Cerebellar nuclear complex (tissue), 1 donor: ENCODE results near the gene PPIF.

Source experiments
- DNase-seq, 2 experiments: peaks; one replicate each; lab custom pipeline; 2025; lab: John Stamatoyannopoulos, UW

Gene PPIF

DNA sequence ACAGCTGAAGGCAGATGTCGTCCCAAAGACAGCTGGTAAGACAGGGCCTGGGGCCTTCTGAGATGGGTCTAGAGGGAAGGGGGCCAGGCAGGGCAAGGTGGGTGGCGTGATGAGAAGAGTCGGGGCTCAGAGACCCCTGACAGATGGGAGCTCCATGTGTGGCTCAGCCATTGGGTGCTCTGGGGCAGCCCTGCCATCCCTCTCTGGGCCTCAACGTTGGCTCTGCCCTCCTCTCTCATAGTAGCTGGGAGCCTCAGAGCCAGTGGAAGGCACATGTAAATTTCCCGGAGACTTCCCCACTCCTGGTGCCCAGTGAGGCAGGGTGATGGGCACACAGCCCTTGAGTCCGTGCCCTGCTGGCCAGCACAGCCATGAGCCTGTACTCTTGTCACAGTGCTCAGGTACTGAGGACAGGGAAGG, 1.8 kb downstream of the PPIF start:
- DNase-seq: no peak

DNA sequence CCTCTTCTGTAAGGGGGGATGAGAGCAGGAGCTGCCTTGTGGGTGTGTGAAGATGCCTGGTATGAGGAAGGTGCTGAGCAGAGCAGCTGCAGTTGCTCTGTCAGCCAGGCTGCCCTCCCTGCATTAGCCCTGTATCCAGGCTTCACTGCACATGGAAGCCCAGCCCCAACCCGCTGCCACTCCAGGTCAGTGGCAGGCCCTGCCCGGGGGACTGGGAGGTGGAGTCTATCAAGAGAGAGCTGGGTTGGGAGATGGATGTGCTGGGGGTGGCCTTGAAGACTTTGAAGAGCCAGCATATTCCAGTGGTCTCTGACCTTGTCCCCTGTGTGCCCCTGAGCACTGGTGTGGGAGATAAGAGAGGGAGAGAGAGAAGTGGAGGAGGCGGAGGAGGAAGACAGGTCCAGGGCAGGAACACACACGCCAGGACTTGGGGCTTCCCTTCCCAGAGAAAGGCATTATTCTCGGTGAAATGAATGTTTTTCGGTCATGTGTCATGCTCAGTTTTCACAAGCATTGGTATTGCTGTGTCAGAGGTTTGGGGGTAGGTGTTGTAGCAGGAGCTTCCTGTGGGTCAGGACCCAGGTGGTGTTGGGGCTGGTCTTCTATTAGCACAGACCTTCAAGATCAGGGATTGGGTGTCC, 2.6 kb downstream of the PPIF start:
- no peak for DNase-seq

DNA sequence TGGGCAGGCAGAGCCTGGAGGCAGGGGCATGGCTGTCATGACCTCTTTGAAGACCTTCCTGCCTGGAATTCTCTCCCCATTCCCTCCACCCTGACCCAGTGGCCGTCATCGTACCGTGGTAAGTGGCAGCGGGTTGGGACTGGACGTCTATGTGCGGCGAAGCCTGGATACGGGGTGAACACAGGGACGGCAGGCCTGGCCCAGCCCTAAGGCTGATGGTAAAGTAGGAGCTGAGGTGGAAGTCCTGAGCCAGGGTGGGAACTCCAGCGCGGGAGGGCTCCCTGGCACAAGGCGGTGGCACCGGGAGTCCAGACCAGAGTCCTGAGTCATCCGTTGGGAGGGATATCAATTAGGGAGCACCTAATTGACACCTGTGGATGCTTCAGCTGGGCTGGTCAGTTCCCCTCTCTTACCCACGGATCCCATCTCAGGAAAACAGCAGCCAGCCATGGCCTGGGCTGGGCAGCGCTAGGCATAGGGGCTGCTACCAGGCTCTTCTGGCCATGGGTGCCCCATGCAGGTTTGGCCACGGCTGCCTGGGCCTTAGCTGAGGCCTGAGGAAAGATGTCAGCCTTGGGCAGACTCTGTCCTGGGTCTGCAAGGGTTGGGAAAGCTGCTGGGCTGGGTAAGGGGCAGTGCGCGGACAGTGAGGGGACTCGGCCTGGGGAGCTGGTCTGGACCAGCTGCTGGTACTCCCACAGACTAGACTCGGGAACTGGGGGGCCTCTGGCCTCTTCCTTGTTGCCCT, 3.3 kb downstream of the PPIF start:
- no peak for DNase-seq

DNA sequence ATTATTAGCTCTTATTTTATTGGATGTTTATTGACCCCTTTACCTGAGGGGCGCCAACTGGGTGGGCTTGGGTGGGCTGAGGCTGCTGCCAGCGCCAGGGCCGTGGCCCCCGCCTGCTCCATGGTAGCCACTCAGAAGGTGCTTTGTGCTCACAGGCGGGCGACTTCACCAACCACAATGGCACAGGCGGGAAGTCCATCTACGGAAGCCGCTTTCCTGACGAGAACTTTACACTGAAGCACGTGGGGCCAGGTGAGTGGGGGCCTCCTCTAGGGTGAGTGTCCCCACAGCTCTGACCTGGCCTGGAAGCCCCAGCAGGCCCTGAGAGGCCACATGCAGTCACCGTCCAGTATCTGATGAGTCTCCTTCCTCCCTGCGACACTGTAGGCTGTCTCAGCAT, 4.1 kb downstream of the PPIF start:
- no peak for DNase-seq

DNA sequence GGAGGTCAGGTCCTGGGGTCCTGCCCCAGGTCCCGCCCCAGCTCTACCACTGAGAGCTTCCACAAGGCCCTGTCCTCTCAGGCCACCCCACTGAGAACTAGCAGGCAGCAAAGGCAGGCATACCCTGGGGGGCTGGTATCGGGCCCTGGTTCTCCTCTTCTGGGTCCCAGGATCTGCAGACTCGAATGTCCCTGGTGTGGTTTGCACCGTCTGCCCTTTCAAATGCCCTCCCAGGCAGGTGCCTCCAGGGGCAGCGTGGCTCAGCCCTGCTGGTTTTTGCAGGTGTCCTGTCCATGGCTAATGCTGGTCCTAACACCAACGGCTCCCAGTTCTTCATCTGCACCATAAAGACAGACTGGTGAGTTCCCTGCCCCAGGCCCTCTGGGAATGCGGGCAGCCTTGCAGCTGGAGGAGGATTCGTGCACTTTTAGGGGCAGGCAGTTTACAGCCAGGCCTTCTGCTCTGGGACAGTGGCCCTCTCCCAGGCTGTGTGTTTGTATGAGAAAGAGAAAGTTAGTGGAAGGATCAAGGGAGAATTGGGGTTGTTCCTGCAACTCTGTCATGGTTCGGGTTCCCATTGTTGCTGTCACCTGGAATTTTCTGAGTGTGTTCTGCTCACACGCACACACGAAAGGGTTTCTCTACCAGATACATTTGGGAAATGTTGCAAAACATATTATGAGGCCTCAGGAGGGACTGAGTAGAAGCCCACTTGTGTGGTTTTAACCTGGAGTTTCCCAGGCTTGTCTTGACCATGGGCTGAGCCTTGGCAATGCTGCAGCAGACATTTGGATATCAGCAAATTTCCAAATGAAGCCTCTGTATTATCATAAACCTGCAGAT, 5.0 kb downstream of the PPIF start:
- DNase-seq: no peak

DNA sequence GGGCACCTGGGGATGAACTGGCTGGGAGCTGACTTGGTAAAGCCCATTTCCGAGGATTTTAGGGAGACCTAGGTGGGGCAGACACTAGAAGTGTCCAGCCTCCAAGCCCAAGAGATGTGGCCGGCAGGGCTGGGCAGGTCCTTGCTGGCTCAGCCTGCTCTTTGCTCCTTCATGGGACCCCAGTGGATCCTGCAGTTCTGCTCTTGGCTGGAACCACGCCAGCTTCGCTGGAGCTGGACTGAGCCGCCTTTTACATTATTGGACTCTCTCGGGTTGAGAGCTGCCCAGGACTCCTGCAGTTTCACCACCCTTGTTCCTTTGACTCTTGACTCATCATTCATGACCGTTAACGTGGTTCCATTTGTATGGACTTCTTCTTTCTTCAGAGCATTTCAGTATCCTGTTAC, 5.7 kb downstream of the PPIF start:
- DNase-seq: no peak

DNA sequence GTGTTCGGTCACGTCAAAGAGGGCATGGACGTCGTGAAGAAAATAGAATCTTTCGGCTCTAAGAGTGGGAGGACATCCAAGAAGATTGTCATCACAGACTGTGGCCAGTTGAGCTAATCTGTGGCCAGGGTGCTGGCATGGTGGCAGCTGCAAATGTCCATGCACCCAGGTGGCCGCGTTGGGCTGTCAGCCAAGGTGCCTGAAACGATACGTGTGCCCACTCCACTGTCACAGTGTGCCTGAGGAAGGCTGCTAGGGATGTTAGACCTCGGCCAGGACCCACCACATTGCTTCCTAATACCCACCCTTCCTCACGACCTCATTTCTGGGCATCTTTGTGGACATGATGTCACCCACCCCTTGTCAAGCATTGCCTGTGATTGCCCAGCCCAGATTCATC, 6.5 kb downstream of the PPIF start:
- no peak for DNase-seq

DNA sequence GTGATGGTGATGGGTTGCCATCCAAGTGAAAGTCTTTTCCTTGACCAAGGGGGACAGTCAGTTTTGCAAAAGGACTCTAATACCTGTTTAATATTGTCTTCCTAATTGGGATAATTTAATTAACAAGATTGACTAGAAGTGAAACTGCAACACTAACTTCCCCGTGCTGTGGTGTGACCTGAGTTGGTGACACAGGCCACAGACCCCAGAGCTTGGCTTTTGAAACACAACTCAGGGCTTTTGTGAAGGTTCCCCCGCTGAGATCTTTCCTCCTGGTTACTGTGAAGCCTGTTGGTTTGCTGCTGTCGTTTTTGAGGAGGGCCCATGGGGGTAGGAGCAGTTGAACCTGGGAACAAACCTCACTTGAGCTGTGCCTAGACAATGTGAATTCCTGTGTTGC, 6.9 kb downstream of the PPIF start:
- no peak for DNase-seq

DNA sequence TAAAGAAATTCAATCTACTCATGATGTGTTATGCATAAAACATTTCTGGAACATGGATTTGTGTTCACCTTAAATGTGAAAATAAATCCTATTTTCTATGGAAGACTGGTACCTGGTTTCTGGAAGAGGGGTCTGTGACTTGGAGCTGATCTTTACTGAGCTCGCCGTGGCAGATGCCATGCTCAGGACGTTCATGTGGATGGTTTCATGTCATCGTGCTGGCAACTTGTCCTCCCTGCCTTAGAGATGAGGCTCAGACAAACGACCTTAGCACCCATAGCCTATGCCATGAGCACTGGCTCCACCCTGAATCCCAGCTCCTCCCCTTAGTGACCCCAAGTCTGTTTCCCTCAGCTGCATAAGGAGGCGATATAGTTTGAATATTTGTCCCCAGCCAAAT, 7.3 kb downstream of the PPIF start:
- DNase-seq: no peak

DNA sequence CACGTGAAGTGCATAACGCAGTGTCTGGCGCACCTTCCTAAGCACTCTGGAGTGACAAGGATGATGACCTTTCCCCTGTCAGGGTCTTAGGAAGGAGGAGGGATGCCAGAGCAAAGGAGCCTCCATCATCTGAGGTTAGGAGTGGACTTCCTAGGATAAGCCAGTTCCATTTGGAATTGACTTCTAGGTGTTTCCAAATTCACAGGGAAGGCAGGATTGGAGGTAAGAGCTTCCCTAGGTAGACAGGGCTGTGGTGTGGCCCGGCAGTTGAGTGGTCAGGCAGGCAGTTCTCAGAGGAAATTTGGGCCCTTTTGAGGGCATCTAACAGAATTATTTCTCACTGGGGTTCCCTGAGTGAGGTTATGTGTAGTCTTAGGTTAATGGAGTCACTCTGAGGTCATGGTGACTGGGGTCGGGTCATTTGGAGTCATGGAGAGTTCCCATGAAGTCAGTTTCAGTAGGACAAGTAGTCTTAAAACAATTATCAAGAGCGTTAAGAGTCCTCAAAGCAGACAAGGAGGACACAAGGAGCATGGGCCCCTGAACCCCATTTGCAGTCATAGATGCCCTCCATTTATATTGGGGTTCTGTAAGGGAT, 8.2 kb downstream of the PPIF start:
- DNase-seq: no peak

DNA sequence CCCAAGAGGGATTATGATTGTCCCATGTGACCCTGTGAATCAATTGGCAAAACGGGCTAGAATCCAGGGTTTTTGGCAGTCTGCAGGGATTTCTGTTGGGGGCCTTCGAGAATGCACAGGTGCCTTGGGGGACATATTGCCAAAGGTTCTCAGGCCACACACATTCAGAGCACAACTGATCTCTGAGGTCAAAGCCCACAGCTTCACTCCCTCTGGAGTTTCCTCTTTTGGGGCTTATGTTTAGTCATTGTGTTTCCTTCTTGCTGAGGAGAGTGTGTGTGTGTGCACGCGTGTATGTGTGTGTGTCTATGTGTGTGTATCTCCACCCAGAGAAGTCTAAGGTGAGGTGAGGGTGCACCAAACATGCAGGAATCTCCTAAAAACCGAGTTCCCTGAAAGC, 8.8 kb downstream of the PPIF start:
- no peak for DNase-seq

DNA sequence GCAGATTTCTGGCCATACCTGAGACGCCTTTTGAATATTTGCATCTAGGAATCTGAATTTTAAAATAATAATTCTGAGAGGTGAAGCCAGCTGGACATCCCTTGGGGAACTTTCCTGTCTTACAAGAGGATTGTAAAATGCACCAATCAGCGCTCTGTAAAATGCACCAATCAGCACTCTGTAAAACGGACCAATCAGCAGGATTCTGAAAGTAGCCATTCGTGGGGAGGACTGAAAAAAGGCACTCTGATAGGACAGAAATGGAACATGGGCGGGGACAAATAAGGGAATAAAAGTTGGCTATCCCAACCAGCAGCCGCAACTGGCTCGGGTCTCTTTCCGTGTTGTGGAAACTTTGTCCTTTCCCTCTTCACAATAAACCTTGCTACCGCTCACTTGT, 9.9 kb downstream of the PPIF start:
- DNase-seq: no peak

DNA sequence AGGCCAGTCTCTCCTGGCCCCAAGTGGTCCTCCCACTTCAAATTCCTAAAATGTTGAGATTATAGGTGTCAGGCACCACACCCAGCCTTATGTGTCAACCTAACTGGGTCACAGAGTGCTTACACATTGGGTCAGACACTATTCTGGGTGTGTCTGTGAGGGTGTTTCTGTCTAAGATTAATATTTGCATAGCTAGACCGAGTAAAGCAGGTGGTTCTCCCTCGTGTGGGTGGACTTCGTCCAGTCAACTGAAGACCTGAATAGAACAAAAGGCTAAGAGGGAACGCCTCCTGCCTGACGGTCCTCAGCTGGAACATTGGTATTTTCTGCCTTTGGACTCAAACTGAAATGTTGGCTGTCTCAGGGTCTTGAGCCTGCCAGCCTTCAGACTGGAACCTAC, 11.5 kb downstream of the PPIF start:
- no peak for DNase-seq

DNA sequence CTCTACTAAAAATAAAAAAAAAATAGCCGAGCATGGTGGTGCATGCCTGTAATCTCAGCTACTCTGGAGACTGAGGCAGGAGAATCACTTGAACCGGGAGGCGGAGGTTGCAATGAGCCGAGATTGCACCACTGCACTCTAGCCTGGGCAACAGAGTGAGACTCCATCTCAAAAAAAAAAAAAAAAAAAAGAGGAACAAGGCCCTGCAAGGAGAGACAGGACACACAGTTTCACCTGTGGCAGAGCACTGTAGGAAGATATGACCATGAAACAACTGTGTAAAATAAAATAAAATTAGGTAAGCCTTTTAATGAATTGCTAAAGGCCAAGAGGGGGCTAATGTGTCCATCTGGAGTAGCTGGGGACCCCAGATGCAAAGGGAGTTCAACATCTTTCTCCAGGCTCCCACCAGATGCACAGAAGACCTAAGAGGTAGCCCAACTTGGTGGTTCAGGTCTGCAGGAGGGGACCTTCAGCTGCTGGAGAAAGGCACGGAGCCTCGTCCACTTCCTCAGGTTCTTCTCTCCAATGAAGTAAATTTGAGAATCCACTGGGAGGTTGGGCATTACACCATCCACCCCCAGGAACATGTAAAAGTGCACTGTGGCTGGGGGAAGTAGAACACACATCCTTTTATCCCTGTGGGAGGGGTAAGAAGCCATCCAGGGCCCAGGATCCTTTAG, 12.7 kb downstream of the PPIF start:
- DNase-seq: no peak

DNA sequence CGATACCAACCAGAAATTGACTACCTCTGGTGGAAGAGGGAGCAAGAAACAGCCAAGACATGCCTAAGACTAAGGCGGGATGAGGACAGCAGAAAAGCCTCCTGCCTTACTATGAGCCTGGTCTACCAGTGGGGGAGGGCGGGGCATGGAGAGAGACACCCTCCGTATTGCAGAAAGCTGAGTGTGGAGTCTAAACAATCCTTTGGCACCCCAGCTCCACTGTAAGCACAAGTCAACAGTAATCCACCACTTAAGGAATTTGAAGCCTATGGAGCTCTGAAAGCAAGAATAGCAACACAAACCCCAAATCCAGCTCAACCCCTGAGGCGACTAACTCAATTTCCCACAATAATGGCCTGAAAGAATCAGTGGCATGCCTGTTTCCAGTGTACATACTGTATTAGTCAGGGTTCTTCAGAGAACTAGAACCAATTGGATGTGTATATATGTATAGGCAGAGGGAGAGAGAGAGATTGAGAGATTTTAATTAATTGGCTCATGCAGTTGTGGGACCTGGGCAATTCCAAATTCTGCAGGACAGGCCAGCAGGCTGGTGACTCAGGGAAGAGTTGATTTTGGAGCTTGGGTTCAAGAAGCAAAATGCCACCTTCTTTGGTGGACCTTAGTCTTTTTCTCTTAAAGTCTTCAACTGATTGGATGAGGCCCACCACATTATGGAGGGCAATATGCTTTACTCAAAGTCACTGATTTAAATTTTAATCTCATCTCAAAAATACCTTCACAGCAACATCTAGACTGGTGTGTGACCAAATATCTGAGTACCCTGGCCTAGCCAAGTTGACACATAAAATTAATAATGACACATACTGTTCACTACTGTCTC, 13.5 kb downstream of the PPIF start:
- DNase-seq: no peak

DNA sequence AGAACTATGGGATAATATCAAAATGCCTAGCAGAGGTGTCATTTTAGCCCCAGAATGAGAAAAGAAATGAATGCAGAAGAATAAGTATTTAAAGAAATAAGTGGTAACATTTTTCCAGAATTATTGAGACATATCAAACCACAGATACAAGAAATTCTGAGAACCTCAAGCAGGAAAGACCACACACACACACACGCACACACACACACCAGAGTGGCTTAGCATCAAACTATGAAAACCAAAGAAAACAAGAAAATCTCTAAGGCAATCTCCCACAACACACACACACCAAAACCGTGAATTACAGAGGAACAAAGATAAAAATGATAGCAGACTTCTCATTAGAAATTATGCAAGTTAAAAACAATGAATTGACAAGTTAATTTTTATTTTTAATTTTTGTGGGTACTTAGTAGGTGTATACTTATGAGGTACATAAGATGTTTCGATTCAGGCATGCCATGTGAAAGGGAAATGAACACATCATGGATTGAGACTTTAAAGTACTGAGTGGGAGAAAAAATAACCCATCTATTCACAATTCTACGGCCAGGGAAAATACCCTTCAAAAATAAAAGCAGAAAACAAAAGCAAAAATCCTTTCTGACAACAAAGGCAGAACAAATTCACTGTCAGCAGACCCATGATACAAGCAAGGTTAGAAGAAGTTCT, 14.6 kb downstream of the PPIF start:
- no peak for DNase-seq

DNA sequence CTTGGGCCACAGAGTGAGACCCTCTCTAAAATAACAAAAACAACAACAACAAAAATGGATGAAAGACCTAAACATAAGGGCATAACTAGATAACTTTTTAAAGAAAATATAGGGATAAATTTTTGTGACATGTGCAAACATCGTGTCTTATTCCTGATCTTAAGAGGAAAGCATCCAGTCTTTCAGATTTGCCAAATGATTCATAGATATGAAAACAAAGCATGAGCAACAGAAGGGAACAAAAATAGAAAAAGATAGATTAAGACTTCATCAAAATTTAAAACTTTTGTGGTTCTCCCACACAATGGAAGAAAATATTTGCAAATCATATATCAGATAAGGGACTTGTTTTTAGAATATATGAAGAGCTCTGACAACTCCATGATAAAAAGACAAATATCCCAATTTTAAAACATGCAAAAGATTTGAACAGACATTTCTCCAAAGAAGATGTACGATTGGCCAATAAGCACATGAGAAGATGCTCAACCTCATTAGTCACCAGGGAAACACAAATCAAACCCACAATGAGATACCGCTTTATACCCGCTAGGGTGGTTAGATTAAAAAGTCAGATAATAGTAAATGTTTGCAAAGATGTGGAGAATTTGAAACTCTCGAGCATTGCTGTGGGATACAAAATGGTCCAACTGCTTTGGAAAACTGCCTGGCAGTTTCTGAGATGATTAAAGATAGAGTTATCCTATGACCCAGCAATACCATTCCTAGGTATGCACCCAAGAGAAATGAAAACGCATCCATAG, 20.3 kb downstream of the PPIF start:
- no peak for DNase-seq

DNA sequence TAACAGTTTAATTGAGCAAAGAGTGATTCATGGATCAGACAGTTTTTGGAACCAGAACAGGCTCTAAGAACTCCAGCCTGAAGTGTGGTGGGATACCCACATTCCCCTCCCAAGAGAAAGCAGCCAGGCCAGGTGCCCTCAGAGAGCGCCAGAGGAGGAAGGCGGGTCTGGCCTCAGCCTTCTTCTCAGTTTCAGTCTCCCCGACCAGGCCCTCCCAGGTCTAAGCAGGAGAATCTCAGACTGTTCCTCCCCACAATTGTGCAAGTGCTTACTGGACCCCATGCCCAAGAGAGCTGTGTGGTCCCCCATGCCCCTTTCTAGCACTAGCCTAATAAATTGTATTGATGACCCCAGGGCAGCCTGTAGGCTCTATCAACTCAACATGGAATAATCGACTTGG, 25.6 kb downstream of the PPIF start:
- no peak for DNase-seq

DNA sequence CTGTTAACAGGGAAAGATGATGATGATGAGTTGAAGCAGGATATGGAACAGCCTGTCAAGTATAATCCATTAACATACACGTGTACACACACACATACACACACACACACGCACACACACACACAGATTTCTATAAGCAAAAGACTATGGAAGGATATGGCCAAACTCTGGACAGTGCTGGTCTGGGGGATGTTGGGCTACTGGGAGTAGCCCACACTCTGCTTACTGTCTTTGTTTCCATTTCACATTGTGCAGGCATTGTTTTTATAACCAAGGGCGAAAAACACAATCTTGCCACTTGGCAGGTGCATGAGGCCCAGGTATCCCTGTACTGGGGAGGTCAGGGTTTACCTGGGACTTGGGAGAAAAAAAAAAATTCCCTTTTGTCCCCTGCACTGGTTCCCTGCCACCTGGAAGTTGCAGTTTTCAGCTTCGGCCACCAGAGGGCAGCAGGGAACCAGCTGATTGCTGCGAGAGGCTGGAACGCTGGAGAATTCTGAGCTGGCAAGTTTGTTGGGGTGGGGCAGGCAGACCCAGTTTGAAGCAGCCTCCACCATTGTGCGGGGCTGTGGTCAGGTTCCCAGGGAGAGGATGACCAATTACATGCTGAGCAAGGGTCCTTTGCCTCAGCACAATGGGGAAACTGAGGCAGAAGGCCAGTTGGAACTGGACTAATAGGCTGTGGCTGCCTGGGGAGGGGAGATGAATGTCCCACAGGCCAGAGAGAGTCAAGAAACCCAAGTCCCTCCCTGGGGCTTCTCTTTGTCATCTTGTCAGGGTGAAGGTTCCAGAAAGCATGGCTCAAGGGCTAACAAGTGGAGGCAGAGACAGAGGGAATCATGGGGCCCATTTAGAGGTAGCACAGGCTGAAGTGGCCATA, 27.3 kb downstream of the PPIF start:
- peak in 1 of 2 experiments; percentile 33 for DNase-seq
